ENCODE results near the gene NEUROD6. TPM values are rescaled to one million over a fixed set of nuclear protein-coding genes. Genes with fewer than 3 reads are reported as not detected.

Gene NEUROD6
- polyA plus RNA-seq, 3 donors, result not detected

DNA sequence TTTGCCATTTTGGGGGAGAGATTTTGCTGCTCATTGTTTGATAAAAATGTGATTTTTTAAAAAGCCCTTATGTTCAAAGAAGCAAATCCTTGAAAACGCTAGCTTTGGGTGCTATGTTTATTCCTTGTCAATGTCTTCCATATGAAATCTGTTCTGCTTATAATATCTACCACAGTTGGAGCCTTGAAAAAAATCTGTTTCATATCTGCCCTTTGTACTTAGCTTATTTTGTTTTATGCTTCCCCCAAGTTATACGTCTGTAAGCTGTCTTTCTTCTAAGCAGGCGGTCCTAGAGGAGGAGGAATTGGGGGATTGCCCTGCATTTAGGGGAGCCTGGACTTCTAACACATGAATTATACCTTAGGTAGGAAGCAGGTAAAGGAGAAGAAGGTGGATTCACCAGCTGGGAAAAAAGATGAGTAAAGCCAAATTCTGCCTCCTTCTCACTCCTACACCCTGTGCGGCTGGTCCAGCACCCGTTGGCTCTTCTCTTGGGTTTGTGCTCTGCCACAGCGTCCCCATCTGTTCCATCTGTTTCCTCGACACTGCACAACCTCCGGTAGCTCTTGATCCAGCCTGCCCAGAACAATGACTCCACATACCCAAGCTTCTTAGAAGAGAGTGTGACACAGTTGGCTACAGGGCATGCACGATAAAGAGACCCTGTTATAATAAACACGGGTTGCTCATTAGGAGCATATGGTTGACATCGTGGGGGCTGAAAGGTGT, 31.9 kb upstream of the NEUROD6 start:
- no peak overlapping the region for H3K27ac ChIP-seq (ENCODE audit: low read depth in 1 of 2, low read length in 2 of 2)
- H3K4me2 ChIP-seq (replicated peaks; ENCODE audit: extremely low read depth, low read length, poor library complexity, severe bottlenecking), result no peak overlapping the region
- intact Hi-C loops (cut with micrococcal nuclease), result no loop called here
- H4K20me1 ChIP-seq (ENCODE audit: insufficient read depth, low read length), result no peaks in the 10 kb centered on the region
- Mint-ChIP-seq H3K4me1 (no peaks in the 10 kb centered on the region), H3K27ac (peak overlapping the region in 1 of 7 donors; percentile 15), H3K36me3 (no peaks in the 10 kb centered on the region), H3K4me3 (no peak overlapping the region), H3K9me3 (no peaks in the 10 kb centered on the region), H3K27me3 (ENCODE audit: low read depth in 3 of 3) (peaks cover 2 to 7% (median 6%) of the 10 kb centered on the region in 3 donors)
- no peak overlapping the region for H3K4me3 ChIP-seq (replicated peaks in 1 of 3; ENCODE audit: low read depth in 2 of 3, low read length in 3 of 3)
- no peak overlapping the region for H2AFZ ChIP-seq (ENCODE audit: insufficient read depth, low read depth, low read length, poor library complexity, severe bottlenecking)
- no peaks in the 10 kb centered on the region for H3K79me2 ChIP-seq (ENCODE audit: insufficient read depth, low read length)
- TF ChIP-seq, protein P1, sequence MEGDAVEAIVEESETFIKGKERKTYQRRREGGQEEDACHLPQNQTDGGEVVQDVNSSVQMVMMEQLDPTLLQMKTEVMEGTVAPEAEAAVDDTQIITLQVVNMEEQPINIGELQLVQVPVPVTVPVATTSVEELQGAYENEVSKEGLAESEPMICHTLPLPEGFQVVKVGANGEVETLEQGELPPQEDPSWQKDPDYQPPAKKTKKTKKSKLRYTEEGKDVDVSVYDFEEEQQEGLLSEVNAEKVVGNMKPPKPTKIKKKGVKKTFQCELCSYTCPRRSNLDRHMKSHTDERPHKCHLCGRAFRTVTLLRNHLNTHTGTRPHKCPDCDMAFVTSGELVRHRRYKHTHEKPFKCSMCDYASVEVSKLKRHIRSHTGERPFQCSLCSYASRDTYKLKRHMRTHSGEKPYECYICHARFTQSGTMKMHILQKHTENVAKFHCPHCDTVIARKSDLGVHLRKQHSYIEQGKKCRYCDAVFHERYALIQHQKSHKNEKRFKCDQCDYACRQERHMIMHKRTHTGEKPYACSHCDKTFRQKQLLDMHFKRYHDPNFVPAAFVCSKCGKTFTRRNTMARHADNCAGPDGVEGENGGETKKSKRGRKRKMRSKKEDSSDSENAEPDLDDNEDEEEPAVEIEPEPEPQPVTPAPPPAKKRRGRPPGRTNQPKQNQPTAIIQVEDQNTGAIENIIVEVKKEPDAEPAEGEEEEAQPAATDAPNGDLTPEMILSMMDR (IDR thresholded peaks at IDR 0.05), result no peak
- H3K9me3 ChIP-seq (replicated peaks in 1 of 2; ENCODE audit: control insufficient read depth in 1 of 2, insufficient read depth in 1 of 2, low read length in 2 of 2), result no peaks in the 10 kb centered on the region
- no peak for DNase-seq
- peaks cover 0 to 2% of the 10 kb centered on the region in 2 donors for H3K27me3 ChIP-seq (ENCODE audit: control insufficient read depth in 2 of 2, insufficient read depth in 2 of 2, low read length in 2 of 2)
- H3K36me3 ChIP-seq (replicated peaks in 1 of 2; ENCODE audit: control insufficient read depth in 1 of 2, insufficient read depth in 2 of 2, low read length in 2 of 2), result no peaks in the 10 kb centered on the region
- 79% methylated on average over 4 of the region's 11 CpGs for WGBS (ENCODE audit: insufficient coverage)
- no peak overlapping the region for H3K9ac ChIP-seq (ENCODE audit: insufficient read depth, low read length, poor library complexity, severe bottlenecking)
- no peaks in the 10 kb centered on the region for H3K4me1 ChIP-seq (ENCODE audit: control insufficient read depth in 1 of 2, insufficient read depth in 2 of 2, low read length in 2 of 2)

DNA sequence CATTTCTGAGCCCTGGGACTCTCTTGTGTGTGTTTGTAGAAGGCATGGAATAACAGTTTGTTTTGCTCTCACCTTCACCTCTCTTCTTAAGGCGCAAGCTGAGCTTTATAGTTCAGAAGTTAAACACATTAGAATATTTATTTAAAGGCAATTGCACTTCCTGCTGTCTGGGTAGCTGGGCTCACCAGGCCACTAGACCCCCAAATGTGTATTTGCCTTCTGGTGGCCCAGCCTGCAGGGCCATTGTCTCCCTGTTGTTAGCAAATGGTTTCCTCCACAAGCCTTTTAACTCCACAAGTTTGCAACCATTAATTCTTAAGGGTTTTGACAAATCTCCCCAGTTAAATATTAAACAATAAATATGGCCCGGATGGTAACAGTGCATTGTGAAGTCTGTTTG, 31.1 kb upstream of the NEUROD6 start:
- no peak overlapping the region for H2AFZ ChIP-seq (ENCODE audit: insufficient read depth, low read depth, low read length, poor library complexity, severe bottlenecking)
- H3K4me2 ChIP-seq (replicated peaks; ENCODE audit: extremely low read depth, low read length, poor library complexity, severe bottlenecking), result no peak overlapping the region
- H4K20me1 ChIP-seq (ENCODE audit: insufficient read depth, low read length), result no peaks in the 10 kb centered on the region
- peaks cover 0 to 2% of the 10 kb centered on the region in 2 donors for H3K27me3 ChIP-seq (ENCODE audit: control insufficient read depth in 2 of 2, insufficient read depth in 2 of 2, low read length in 2 of 2)
- H3K4me1 ChIP-seq (ENCODE audit: control insufficient read depth in 1 of 2, insufficient read depth in 2 of 2, low read length in 2 of 2), result no peaks in the 10 kb centered on the region
- DNase-seq, result no peak
- no peaks in the 10 kb centered on the region for H3K9me3 ChIP-seq (replicated peaks in 1 of 2; ENCODE audit: control insufficient read depth in 1 of 2, insufficient read depth in 1 of 2, low read length in 2 of 2)
- intact Hi-C loops (cut with micrococcal nuclease), result no loop called here
- no peaks in the 10 kb centered on the region for H3K36me3 ChIP-seq (replicated peaks in 1 of 2; ENCODE audit: control insufficient read depth in 1 of 2, insufficient read depth in 2 of 2, low read length in 2 of 2)
- WGBS (ENCODE audit: insufficient coverage), result no CpG with 5 or more reads among the region's 2 CpGs
- TF ChIP-seq, protein P1 (IDR thresholded peaks at IDR 0.05), result no peak
- Mint-ChIP-seq H3K36me3 (no peaks in the 10 kb centered on the region), H3K9me3 (no peaks in the 10 kb centered on the region), H3K4me1 (no peaks in the 10 kb centered on the region), H3K4me3 (no peak overlapping the region), H3K27me3 (ENCODE audit: low read depth in 3 of 3) (peaks cover 2 to 7% (median 6%) of the 10 kb centered on the region in 3 donors), H3K27ac (no peak overlapping the region)
- no peak overlapping the region for H3K9ac ChIP-seq (ENCODE audit: insufficient read depth, low read length, poor library complexity, severe bottlenecking)
- H3K27ac ChIP-seq (ENCODE audit: low read depth in 1 of 2, low read length in 2 of 2), result no peak overlapping the region
- H3K4me3 ChIP-seq (replicated peaks in 1 of 3; ENCODE audit: low read depth in 2 of 3, low read length in 3 of 3), result no peak overlapping the region
- H3K79me2 ChIP-seq (ENCODE audit: insufficient read depth, low read length), result no peaks in the 10 kb centered on the region
